PFSK-1 (cell line): Measurements from ENCODE around the gene SLC22A23.

Experiments used
- FOXP2 ChIP-seq: optimal IDR thresholded peaks from 2 replicates; pipeline ENCODE3; 2011; ENCODE audit warnings: borderline replicate concordance, control low read depth, inconsistent platforms; ENCODE audit not compliant: insufficient read depth; ENCODE audit errors: extremely low read length, extremely low read depth
- POLR2AphosphoS5 ChIP-seq: IDR thresholded peaks from 2 replicates; pipeline ENCODE4 v1.6.1; 2012; ENCODE audit warnings: low read depth, mild to moderate bottlenecking, control low read depth, low read length, moderate library complexity
- REST ChIP-seq, 2 experiments: IDR thresholded peaks; 2 replicates each; pipeline versions ENCODE4 v1.6.1 to v1.8.0; 2011 to 2012; ENCODE audit warnings: low read depth in 2 of 2, low read length in 2 of 2, control low read depth in 1 of 2, inconsistent platforms in 1 of 2, mild to moderate bottlenecking in 1 of 2, moderate library complexity in 1 of 2; ENCODE audit not compliant: insufficient read depth in 1 of 2
- SIN3A ChIP-seq: IDR thresholded peaks from 2 replicates; pipeline ENCODE4 v1.6.1; 2012; ENCODE audit warnings: mild to moderate bottlenecking, low read length, moderate library complexity, borderline replicate concordance; ENCODE audit not compliant: insufficient read depth
- TAF1 ChIP-seq: IDR thresholded peaks from 2 replicates; pipeline ENCODE4 v1.6.1; 2012; ENCODE audit warnings: low read length, control low read depth, borderline replicate concordance; ENCODE audit not compliant: insufficient read depth

The SLC22A23 gene

DNA sequence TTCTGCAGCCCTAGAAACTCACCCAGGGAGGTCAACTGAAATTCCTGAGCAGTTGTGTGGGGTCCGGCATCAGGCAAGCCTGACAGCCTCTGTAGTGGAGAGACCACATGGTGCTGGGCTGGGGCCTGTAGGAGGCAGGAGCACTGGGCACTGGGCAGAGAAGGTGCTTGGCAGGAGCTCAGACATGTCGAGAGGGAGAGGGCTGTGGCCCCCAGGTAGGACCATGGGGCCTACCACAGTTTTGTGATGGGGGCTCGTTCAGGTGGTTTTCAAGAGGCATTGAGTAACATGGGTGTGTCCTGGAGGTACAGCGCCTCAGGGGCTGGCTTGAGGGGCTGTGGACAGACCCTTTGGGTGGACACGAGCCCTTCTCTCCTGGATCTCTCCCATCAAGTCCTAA is 15.9 kb downstream of the SLC22A23 start:
- TF ChIP-seq TAF1, result no peak
- no peak for TF ChIP-seq REST (IDR thresholded peaks at IDR 0.05; ENCODE audit: insufficient read depth in 1 of 2, low read depth in 2 of 2, low read length in 2 of 2)
- no peak for TF ChIP-seq POLR2AphosphoS5
- no peak for TF ChIP-seq SIN3A
- no peak for TF ChIP-seq FOXP2

- TF ChIP-seq FOXP2 (no peak), SIN3A (no peak), POLR2AphosphoS5 (no peak), REST (IDR thresholded peaks at IDR 0.05; ENCODE audit: insufficient read depth in 1 of 2, low read depth in 2 of 2, low read length in 2 of 2) (no peak), TAF1 (no peak)
These were observed 16.9 kb downstream of the SLC22A23 start for GRCh38 chr6:3439961-3440360.

DNA sequence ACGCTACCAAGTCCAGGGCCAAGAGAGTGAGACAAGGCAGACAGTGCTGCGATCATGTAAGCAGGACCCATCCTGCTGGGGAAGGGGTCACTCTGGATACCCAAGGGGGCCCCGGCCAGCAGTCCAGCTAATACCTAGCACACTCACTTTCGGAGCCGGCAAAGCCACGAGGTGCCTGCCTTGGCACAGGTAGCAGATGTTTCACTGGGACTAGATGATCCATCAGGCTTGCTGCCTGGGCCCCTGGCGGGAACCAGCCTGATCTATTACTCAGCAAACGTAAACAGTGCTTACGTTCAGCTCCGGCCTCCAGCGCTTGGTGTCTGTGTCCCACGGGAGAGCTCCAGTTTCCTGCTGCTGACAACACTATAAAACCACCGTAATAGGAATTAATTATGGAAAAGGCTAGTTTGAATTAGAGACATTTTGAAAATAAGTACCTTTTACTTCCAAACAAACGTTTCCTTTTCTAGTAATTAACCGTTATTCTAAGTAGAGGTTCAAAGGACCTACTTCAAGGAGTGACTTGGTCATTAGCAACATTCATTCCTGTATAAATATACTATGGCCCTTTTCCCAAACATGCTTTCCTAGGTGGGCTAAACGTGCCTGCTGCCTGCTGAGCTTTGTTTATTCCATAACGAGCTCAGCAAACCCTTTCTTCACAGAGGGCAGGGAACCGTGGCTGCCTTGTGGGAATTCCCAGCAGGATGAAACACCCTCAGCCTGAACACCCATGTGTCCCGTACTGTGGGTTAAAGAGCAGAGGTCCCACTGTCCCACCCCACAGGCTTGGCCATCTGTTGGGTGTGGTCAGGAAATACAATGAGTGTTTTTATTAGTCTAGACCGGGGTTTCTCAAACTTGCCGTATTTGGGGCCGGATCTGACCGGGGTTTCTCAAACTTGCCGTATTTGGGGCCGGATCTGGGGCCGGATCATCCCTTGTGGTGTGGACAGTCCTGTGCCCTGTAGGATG is 18.4 kb downstream of the SLC22A23 start:
- no peak for TF ChIP-seq POLR2AphosphoS5
- TF ChIP-seq SIN3A, result 0 out of 2 replicates have a peak, but pooled peaks have one; percentile 43
- peak; percentile 38; the same call in 1 of the 2 replicates for TF ChIP-seq TAF1
- no peak for TF ChIP-seq REST (IDR thresholded peaks at IDR 0.05; ENCODE audit: insufficient read depth in 1 of 2, low read depth in 2 of 2, low read length in 2 of 2)
- TF ChIP-seq FOXP2, result peak; percentile 84

DNA sequence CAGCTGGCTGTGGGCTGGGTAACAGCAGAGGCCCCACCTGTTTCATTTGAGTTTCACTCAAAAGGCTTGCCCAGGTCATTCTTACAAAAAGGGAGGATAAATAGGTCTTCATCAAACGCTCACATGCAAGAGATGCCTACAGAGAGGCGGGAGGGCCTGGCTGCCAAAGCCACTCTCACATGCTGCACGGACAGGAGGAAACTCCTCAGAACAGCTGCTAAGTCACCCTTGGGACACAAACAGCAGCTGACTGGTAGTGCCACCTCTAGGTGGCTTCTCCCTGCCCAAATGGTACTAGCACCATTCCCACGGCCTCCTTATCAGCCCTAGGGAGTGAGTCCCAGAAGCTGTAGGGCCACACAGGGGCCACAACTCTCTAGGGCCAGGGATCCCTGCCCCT is 23.8 kb downstream of the SLC22A23 start:
- TF ChIP-seq FOXP2 (no peak), SIN3A (no peak), POLR2AphosphoS5 (no peak), REST (IDR thresholded peaks at IDR 0.05; ENCODE audit: insufficient read depth in 1 of 2, low read depth in 2 of 2, low read length in 2 of 2) (no peak), TAF1 (no peak)

DNA sequence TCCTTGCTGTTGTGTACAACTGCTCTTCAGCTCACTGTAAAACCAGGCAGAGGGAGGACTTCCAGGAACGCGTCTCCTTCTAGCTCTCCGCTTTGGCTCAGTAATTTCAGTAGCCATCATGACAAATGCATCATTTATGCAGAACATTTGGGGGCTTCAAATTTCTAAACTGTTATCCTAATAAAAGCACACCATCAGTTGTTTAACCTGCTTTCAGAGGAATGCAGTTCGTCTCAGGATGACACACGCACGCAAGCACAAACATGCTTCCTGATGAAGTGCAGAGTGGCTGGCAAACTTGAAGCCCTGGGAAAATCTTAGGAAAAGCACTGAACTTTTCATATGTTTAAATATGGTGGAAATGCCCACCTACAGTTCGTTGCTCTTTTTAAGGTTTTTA is 24.4 kb downstream of the SLC22A23 start:
- TF ChIP-seq REST (IDR thresholded peaks at IDR 0.05; ENCODE audit: insufficient read depth in 1 of 2, low read depth in 2 of 2, low read length in 2 of 2) (no peak), SIN3A (no peak), POLR2AphosphoS5 (no peak)
